ENCODE measurements around the gene SLC12A8. TPM values are rescaled to one million over a fixed set of nuclear protein-coding genes. Genes with fewer than 3 reads are reported as not detected.

Gene SLC12A8
- total and polyA plus RNA-seq, 2 of the 13 experiments (the other 11 are each of a cell fraction or from before 2014, with no cell fraction given) = 0.44 to 0.71 TPM

DNA sequence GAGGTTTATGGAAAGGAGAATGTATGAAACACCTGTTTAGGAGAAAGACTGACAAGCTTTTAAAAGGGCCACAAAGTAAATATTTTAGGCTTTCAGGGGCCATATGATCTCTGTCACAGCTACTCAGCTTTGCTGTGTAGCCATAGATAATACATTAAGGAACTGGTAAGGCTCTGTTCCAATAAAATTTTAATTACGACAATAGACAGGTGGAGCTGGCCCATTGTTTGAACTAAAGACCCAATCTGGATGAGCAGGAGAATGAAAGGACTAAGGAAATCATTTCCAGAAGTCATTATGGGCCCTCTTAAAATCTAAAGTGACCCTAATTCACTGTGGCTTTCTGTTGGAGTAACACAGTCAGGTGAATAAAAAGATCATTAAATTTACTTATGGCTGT is 48.5 kb upstream of the SLC12A8 start:
- Histone ChIP-seq H3K36me3 (replicated peaks in 1 of 2; ENCODE audit: control insufficient read depth in 1 of 2, insufficient read depth in 2 of 2, low read length in 2 of 2) (peaks cover 2 to 9% of the 10 kb centered on the region in 2 experiments; a peak in 1 of 5 replicates), H3K27me3 (ENCODE audit: control insufficient read depth in 1 of 2, insufficient read depth in 2 of 2, low read length in 2 of 2) (no peaks in the 10 kb centered on the region), H3K4me3 (replicated peaks in 1 of 3; ENCODE audit: insufficient read depth in 1 of 3, low read depth in 2 of 3, low read length in 3 of 3) (no peak overlapping the region), H4K20me1 (ENCODE audit: insufficient read depth, low read length) (no peaks in the 10 kb centered on the region), H3K4me1 (ENCODE audit: insufficient read depth, low read length) (peaks cover 10% of the 10 kb centered on the region), H3K4me2 (ENCODE audit: low read depth, low read length) (no peak overlapping the region), H3K79me2 (ENCODE audit: insufficient read depth, low read length) (no peaks in the 10 kb centered on the region), H3K9me3 (ENCODE audit: low read length) (no peaks in the 10 kb centered on the region), H3K9ac (ENCODE audit: insufficient read depth, low read depth, low read length) (no peak overlapping the region), H2AFZ (ENCODE audit: low read length) (no peak overlapping the region), H3K27ac (ENCODE audit: extremely low read length, insufficient read depth, low read length) (no peak overlapping the region)
- TF ChIP-seq ZNF720 (CRISPR knock-in tag; IDR thresholded peaks at IDR 0.05) (no peak), SNAI1 (CRISPR knock-in tag; IDR thresholded peaks at IDR 0.05; ENCODE audit: borderline replicate concordance) (no peak), ZNF598 (CRISPR knock-in tag; IDR thresholded peaks at IDR 0.05; ENCODE audit: borderline replicate concordance) (no peak), U2AF1 (optimal IDR thresholded peaks at IDR 0.05; ENCODE audit: low read depth, low read length) (no peak), ARNT (IDR thresholded peaks at IDR 0.05) (no peak), ZKSCAN8 (CRISPR knock-in tag; IDR thresholded peaks at IDR 0.05; ENCODE audit: borderline replicate concordance) (no peak), IRX3 (CRISPR knock-in tag; IDR thresholded peaks at IDR 0.05; ENCODE audit: borderline replicate concordance, low read depth) (no peak), MAF1 (CRISPR knock-in tag; IDR thresholded peaks at IDR 0.05; ENCODE audit: borderline replicate concordance) (no peak), ZNF75D (CRISPR knock-in tag; IDR thresholded peaks at IDR 0.05; ENCODE audit: borderline replicate concordance) (no peak)
- TF ChIP-seq, protein P1, sequence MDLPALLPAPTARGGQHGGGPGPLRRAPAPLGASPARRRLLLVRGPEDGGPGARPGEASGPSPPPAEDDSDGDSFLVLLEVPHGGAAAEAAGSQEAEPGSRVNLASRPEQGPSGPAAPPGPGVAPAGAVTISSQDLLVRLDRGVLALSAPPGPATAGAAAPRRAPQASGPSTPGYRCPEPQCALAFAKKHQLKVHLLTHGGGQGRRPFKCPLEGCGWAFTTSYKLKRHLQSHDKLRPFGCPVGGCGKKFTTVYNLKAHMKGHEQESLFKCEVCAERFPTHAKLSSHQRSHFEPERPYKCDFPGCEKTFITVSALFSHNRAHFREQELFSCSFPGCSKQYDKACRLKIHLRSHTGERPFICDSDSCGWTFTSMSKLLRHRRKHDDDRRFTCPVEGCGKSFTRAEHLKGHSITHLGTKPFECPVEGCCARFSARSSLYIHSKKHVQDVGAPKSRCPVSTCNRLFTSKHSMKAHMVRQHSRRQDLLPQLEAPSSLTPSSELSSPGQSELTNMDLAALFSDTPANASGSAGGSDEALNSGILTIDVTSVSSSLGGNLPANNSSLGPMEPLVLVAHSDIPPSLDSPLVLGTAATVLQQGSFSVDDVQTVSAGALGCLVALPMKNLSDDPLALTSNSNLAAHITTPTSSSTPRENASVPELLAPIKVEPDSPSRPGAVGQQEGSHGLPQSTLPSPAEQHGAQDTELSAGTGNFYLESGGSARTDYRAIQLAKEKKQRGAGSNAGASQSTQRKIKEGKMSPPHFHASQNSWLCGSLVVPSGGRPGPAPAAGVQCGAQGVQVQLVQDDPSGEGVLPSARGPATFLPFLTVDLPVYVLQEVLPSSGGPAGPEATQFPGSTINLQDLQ (CRISPR knock-in tag; IDR thresholded peaks at IDR 0.05) = no peak
- in situ Hi-C loops (cut with HindIII; ENCODE audit: extremely low pct_ligation_motif_present, low pct_unique_long_range_greater_than_20kb) (no loop called here), intact Hi-C loops (cut with micrococcal nuclease; ENCODE audit: unreplicated experiment) (no loop called here)
- DNase-seq (ENCODE audit: low spot score) (no peak), FAIRE-seq (no peak), ATAC-seq (no peak)
- ChIA-PET CTCF (ENCODE audit: low intra/inter-chr PET ratio, low total read pairs) (no interaction called here), POLR2A (no interaction called here)
- BruUV-seq (replicated peaks) = no TSS peak
- WGBS (ENCODE audit: low lambda C conversion rate) = 96% methylated on average over 1 of the region's 1 CpG

All from HepG2 (cell line).